Measurements from ENCODE around the gene VAV2. TPM values are rescaled to one million over a fixed set of nuclear protein-coding genes. Genes with fewer than 3 reads are reported as not detected.

Gene VAV2
- polyA plus RNA-seq, 1 of the 3 experiments (the other 2 are of a cell fraction) = 14.9 TPM

DNA sequence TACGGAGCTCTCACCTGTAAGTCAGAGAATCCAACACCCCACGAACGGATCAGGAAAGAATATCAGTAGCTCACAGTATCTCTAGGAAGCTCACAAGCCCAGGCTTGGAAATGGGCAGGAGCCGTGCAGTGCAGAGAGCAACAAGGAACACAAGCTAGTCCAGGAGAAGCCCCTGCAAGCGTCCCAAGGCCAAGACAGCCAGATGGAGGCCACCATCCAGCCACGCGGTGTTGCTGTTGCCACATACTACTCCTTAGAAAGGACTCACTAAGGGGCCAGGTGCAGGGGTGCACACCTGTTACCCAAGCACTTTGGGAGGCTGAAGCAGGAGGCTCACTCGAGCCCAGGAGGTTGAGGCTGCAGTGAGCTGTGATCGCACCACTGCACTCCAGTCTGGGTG is 15.4 kb upstream of the VAV2 start:
- Histone ChIP-seq H4K20me1 (ENCODE audit: insufficient read depth) (no peaks in the 10 kb centered on the region), H3K4me2 (peak overlapping the region; percentile 28; the same call in 1 of the 2 replicates), H3K4me1 (ENCODE audit: control insufficient read depth in 1 of 2, insufficient read depth in 2 of 2, low read depth in 1 of 2, low read length in 1 of 2) (peaks cover 0 to 17% of the 10 kb centered on the region in 2 experiments; a peak in 1 of 4 replicates), H3K9me2 (no peaks in the 10 kb centered on the region), H3F3A (replicated peaks; ENCODE audit: insufficient read depth) (no peaks in the 10 kb centered on the region), H2AFZ (ENCODE audit: low read depth) (no peak overlapping the region), H3K27ac (ENCODE audit: low read depth in 2 of 2, low read length in 1 of 2) (0 out of 4 replicates have a peak overlapping the region, but pooled peaks of 1 of the 2 experiments have one; percentile 3), H3K36me3 (replicated peaks in 1 of 2; ENCODE audit: control insufficient read depth in 1 of 2, insufficient read depth in 2 of 2, low read length in 1 of 2) (no peaks in the 10 kb centered on the region), H3K9ac (no peak overlapping the region), H3K27me3 (ENCODE audit: insufficient read depth) (no peaks in the 10 kb centered on the region), H3K9me3 (no peaks in the 10 kb centered on the region), H3K4me3 (ENCODE audit: low read depth in 2 of 2, low read length in 1 of 2) (no peak overlapping the region), H3K79me2 (ENCODE audit: insufficient read depth) (no peaks in the 10 kb centered on the region)
- peak; percentile 44 for DNase-seq
- ChIA-PET CTCF (interaction anchor here (1.0 to 7.3 kb wide), 3 partner anchors 9 to 13 kb away, joined by 3 to 72 read pairs (median 5); no protein-coding TSS in a partner anchor), POLR2A (no interaction called here)
- WGBS (ENCODE audit: low lambda C conversion rate) = 47% methylated on average over 6 of the region's 9 CpGs
- TF ChIP-seq FOXM1 (IDR thresholded peaks at IDR 0.05; ENCODE audit: low read depth) = no peak
- TF ChIP-seq RFX5 (IDR thresholded peaks at IDR 0.05; ENCODE audit: low read length) = no peak
- TF ChIP-seq GATA2 (CRISPR knock-in tag; IDR thresholded peaks at IDR 0.05) = no peak
- TF ChIP-seq RAD21 (IDR thresholded peaks at IDR 0.05; ENCODE audit: low read length) = no peak

DNA sequence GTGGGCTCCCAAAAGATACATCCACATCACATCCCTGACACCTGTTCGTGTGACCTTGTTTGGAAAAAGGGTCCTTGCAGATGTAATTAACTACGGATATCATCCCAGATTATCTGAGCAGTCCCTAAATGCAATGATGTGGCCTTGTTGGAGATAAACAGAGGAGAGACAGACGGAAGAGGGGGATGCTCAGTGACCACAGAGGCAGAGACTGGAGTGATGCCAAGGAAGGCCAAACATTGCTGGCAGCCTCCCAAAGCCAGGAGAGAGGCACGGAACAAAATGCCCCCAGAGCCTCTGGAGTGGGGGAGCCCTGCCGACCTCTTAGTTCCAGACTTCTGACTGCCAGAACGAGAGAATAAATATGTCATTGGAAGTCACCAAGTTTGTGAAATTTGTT is 15.0 kb upstream of the VAV2 start:
- 20% methylated on average over 6 of the region's 6 CpGs for WGBS (ENCODE audit: low lambda C conversion rate)
- TF ChIP-seq EP300 (IDR thresholded peaks at IDR 0.05; ENCODE audit: borderline replicate concordance in 1 of 2, low read depth in 1 of 2, low read length in 1 of 2) (peak in 1 of 2 experiments; percentile 83; a peak in 2 of 4 replicates), FOXJ3 (CRISPR knock-in tag; IDR thresholded peaks at IDR 0.05) (peak; percentile 92), NFIC (IDR thresholded peaks at IDR 0.05; ENCODE audit: borderline replicate concordance) (peak; percentile 38), RCOR1 (IDR thresholded peaks at IDR 0.05; ENCODE audit: low read length) (peak; percentile 94), FOSL2 (IDR thresholded peaks at IDR 0.05; ENCODE audit: borderline replicate concordance, low read depth) (no peak), TCF12 (IDR thresholded peaks at IDR 0.05) (peak; percentile 31; the same call in 1 of the 2 replicates), GATA2 (CRISPR knock-in tag; IDR thresholded peaks at IDR 0.05) (peak; percentile 98), CHD2 (IDR thresholded peaks at IDR 0.05; ENCODE audit: low read length, partially characterized antibody) (peak; percentile 57), RAD21 (IDR thresholded peaks at IDR 0.05; ENCODE audit: low read length) (no peak)
- ChIA-PET POLR2A (no interaction called here), CTCF (interaction anchor here (1.0 to 7.3 kb wide), 4 partner anchors 10 to 264 kb away, joined by 3 to 72 read pairs (median 6); no protein-coding TSS in a partner anchor)
- H3K27ac ChIP-seq (ENCODE audit: low read depth in 2 of 2, low read length in 1 of 2) = 0 out of 4 replicates have a peak overlapping the region, but pooled peaks of 1 of the 2 experiments have one; percentile 3
- H3K4me2 ChIP-seq = peak overlapping the region; percentile 28; the same call in 1 of the 2 replicates
- no peaks in the 10 kb centered on the region for H3K9me3 ChIP-seq
- H3K27me3 ChIP-seq (ENCODE audit: insufficient read depth) = no peaks in the 10 kb centered on the region
- H2AFZ ChIP-seq (ENCODE audit: low read depth) = no peak overlapping the region
- no peaks in the 10 kb centered on the region for H3F3A ChIP-seq (replicated peaks; ENCODE audit: insufficient read depth)
- H3K9ac ChIP-seq = no peak overlapping the region
- H3K36me3 ChIP-seq (replicated peaks in 1 of 2; ENCODE audit: control insufficient read depth in 1 of 2, insufficient read depth in 2 of 2, low read length in 1 of 2) = no peaks in the 10 kb centered on the region
- no peak overlapping the region for H3K4me3 ChIP-seq (ENCODE audit: low read depth in 2 of 2, low read length in 1 of 2)
- H3K4me1 ChIP-seq (ENCODE audit: control insufficient read depth in 1 of 2, insufficient read depth in 2 of 2, low read depth in 1 of 2, low read length in 1 of 2) = peaks cover 0 to 17% of the 10 kb centered on the region in 2 experiments; a peak in 1 of 4 replicates
- DNase-seq = peak; percentile 84
- H4K20me1 ChIP-seq (ENCODE audit: insufficient read depth) = no peaks in the 10 kb centered on the region
- no peaks in the 10 kb centered on the region for H3K79me2 ChIP-seq (ENCODE audit: insufficient read depth)
- no peaks in the 10 kb centered on the region for H3K9me2 ChIP-seq

GRCh38 chr9:134005381-134005780 is 13.3 kb upstream of the VAV2 start:
- CTCF ChIA-PET = interaction anchor here (0.7 to 7.3 kb wide), 5 partner anchors 11 to 263 kb away, joined by 3 to 72 read pairs (median 7); no protein-coding TSS in a partner anchor
- peaks cover 0 to 11% of the 10 kb centered on the region in 2 experiments; a peak in 1 of 4 replicates for H3K4me1 ChIP-seq (ENCODE audit: control insufficient read depth in 1 of 2, insufficient read depth in 2 of 2, low read depth in 1 of 2, low read length in 1 of 2)
- WGBS (ENCODE audit: low lambda C conversion rate) = 78% methylated on average over 5 of the region's 8 CpGs
- no peak for TF ChIP-seq GATA2 (CRISPR knock-in tag; IDR thresholded peaks at IDR 0.05)
- no peak for TF ChIP-seq MAX (IDR thresholded peaks at IDR 0.05; ENCODE audit: low read depth)
- no peak for TF ChIP-seq MEF2A (IDR thresholded peaks at IDR 0.05; ENCODE audit: borderline replicate concordance, low read depth)
- no peak for TF ChIP-seq MXI1 (IDR thresholded peaks at IDR 0.05; ENCODE audit: low read depth, low read length)
- no peak for TF ChIP-seq YY1 (IDR thresholded peaks at IDR 0.05; ENCODE audit: low read depth)
- TF ChIP-seq TCF12 (IDR thresholded peaks at IDR 0.05) = no peak
- TF ChIP-seq IRF3 (IDR thresholded peaks at IDR 0.05; ENCODE audit: low read depth, low read length) = no peak
- no peak for TF ChIP-seq ELF1 (IDR thresholded peaks at IDR 0.05)
- TF ChIP-seq EP300 (IDR thresholded peaks at IDR 0.05; ENCODE audit: borderline replicate concordance in 1 of 2, low read depth in 1 of 2, low read length in 1 of 2) = no peak

More at GRCh38 chr9:134005381-134005780, 13.3 kb upstream of the VAV2 start:
- Histone ChIP-seq H3K9me2 (no peaks in the 10 kb centered on the region), H3K27me3 (ENCODE audit: insufficient read depth) (no peaks in the 10 kb centered on the region), H4K20me1 (ENCODE audit: insufficient read depth) (no peaks in the 10 kb centered on the region), H3K9me3 (no peaks in the 10 kb centered on the region), H3K79me2 (ENCODE audit: insufficient read depth) (no peaks in the 10 kb centered on the region), H2AFZ (ENCODE audit: low read depth) (no peak overlapping the region), H3K4me2 (no peak overlapping the region), H3F3A (replicated peaks; ENCODE audit: insufficient read depth) (no peaks in the 10 kb centered on the region), H3K27ac (ENCODE audit: low read depth in 2 of 2, low read length in 1 of 2) (no peak overlapping the region), H3K4me3 (ENCODE audit: low read depth in 2 of 2, low read length in 1 of 2) (no peak overlapping the region), H3K9ac (no peak overlapping the region), H3K36me3 (replicated peaks in 1 of 2; ENCODE audit: control insufficient read depth in 1 of 2, insufficient read depth in 2 of 2, low read length in 1 of 2) (no peaks in the 10 kb centered on the region)
- POLR2A ChIA-PET = interaction anchor here (1.3 kb wide), 1 partner anchor 12 kb away, joined by 3 read pairs; no protein-coding TSS in a partner anchor
- DNase-seq = no peak

All from SK-N-SH (cell line).